ENCODE data around the gene ILRUN. TPM values are rescaled to one million over a fixed set of nuclear protein-coding genes. Genes with fewer than 3 reads are reported as not detected.
"Not testable (repeated sequence)": the region's sequence is repeated elsewhere in the genome, so short reads cannot be mapped to it uniquely, and the experiment has no call there.

Gene ILRUN
- polyA plus RNA-seq, result 54.2 to 64.1 TPM (median 56.4 TPM) in 3 replicates
- polyA plus RNA-seq (2011; ENCODE audit: low read depth), result 50.2 TPM
- polyA plus RNA-seq (2011; cell fraction: cytosol; rRNA removed), result 58.2 and 69.3 TPM in 2 replicates
- 46.2 and 48.6 TPM in 2 replicates for polyA plus RNA-seq (2011; cell fraction: nucleus; rRNA removed)
- 65.0 and 69.0 TPM in 2 replicates for polyA plus RNA-seq (2012; ENCODE audit: low replicate concordance)
- 85.9 to 97.5 TPM (median 87.4 TPM) in 3 replicates for polyA minus RNA-seq
- polyA minus RNA-seq (2011; cell fraction: cytosol; rRNA and poly(A)+ RNA removed), result 59.7 TPM
- 27.5 and 48.1 TPM in 2 replicates for polyA minus RNA-seq (2011; cell fraction: nucleus; rRNA and poly(A)+ RNA removed)

GRCh38 chr6:34696739-34697543 lies at the start of gene ILRUN:
Gene ILRUN (minus strand): TSS chr6:34696767. CDS start chr6:34696603, 164 bp downstream.
- H3K9ac ChIP-seq (ENCODE audit: control insufficient read depth, extremely low read depth, insufficient read depth, low read length), result peak within 1 kb of the TSS; percentile 95
- peak within 1 kb of the TSS; percentile 87 for H3K4me2 ChIP-seq (ENCODE audit: control insufficient read depth, extremely low read depth, insufficient read depth, low read depth, low read length)
- peaks cover 13% of the 10 kb centered on the region for H3K4me1 ChIP-seq (ENCODE audit: control insufficient read depth, extremely low read depth, insufficient read depth, low read length)
- H3K36me3 ChIP-seq (ENCODE audit: control insufficient read depth in 2 of 2, extremely low read depth in 1 of 2, insufficient read depth in 2 of 2, low read length in 2 of 2), result no peaks in the 10 kb centered on the region
- H3K27me3 ChIP-seq (ENCODE audit: control insufficient read depth, extremely low read depth, insufficient read depth, low read length), result no peaks in the 10 kb centered on the region
- peak within 1 kb of the TSS; percentile 95 to 99 (median 95) for H3K4me3 ChIP-seq (ENCODE audit: control insufficient read depth in 2 of 3, extremely low read depth in 1 of 3, insufficient read depth in 2 of 3, low read depth in 1 of 3, low read length in 3 of 3)
- H3K79me2 ChIP-seq (ENCODE audit: control insufficient read depth, insufficient read depth, low read length), result peaks cover 46% of the 10 kb centered on the region
- TF ChIP-seq CTCF (optimal IDR thresholded peaks at IDR 0.05 in 1 of 3, IDR thresholded peaks at IDR 0.05 in 1 of 3, conservative IDR thresholded peaks at IDR 0.05 in 1 of 3; ENCODE audit: extremely low read depth in 1 of 3, insufficient read depth in 2 of 3, low read length in 3 of 3) (no peak), EZH2 (IDR thresholded peaks at IDR 0.05; ENCODE audit: low read length) (no peak)
- DNase-seq (ENCODE audit: low read depth, low spot score), result peak; percentile 57
- H3K9me3 ChIP-seq (ENCODE audit: control insufficient read depth, low read depth, low read length), result no peaks in the 10 kb centered on the region
- H4K20me1 ChIP-seq (ENCODE audit: control insufficient read depth, extremely low read depth, insufficient read depth, low read length), result peaks cover 2% of the 10 kb centered on the region
- no peaks in the 10 kb centered on the region for H3K9me1 ChIP-seq (ENCODE audit: control insufficient read depth, extremely low read depth, insufficient read depth, low read length)
- H2AFZ ChIP-seq (ENCODE audit: control insufficient read depth, low read length), result peak within 1 kb of the TSS; percentile 86
- dilution Hi-C loops (cut with MboI; ENCODE audit: extremely low pct_ligation_motif_present, low sequenced_read_pairs), result no loop called here
- peak within 1 kb of the TSS; percentile 91 for H3K27ac ChIP-seq (ENCODE audit: control insufficient read depth, insufficient read depth, low read length)
- no peak for FAIRE-seq

DNA sequence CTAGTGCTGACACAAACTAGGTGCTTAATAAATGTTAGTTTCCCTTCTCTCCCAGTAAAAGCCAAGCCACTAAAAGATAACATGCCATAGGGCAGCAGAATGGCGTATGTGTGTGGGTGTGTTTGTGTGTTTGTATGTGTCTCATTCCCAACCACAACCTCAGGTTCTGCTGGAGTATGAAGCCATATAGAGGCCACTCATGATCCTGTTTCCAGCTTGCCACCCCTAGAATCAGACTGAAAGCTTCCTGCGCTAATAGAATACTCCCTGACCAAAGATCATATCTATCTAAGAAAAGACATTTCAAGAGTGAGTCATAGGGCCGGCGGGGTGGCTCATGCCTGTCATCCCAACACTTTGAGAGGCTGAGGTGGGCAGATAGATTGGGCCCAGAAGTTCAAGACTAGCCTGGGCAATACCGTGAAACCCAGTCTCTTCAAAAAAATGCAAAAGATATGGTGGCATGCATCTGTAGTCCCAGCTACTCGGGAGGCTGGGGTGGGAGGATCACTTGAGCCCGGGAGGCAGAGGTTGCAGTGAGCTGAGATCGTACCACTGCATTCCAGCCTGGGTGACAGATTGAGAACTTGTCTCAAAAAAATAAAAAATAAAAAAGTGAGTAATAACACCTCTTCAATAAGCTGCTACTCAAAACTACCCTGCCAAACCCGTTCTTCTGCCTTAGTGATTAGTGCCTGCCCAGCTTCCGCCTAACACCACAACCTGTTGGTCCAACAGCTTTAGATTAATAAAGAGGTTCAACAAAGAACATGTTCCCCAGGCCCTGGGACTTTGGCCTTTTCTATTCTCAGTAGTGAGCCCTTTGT lies 48.9 kb upstream of the ILRUN start:
- H3K27me3 ChIP-seq (ENCODE audit: control insufficient read depth, extremely low read depth, insufficient read depth, low read length), result no peaks in the 10 kb centered on the region
- H3K9me3 ChIP-seq (ENCODE audit: control insufficient read depth, low read depth, low read length), result no peaks in the 10 kb centered on the region
- peak overlapping the region in 1 of 3 experiments; percentile 54 for H3K4me3 ChIP-seq (ENCODE audit: control insufficient read depth in 2 of 3, extremely low read depth in 1 of 3, insufficient read depth in 2 of 3, low read depth in 1 of 3, low read length in 3 of 3)
- FAIRE-seq, result peak; percentile 83
- H3K4me1 ChIP-seq (ENCODE audit: control insufficient read depth, extremely low read depth, insufficient read depth, low read length), result peaks cover 23% of the 10 kb centered on the region
- dilution Hi-C loops (cut with MboI; ENCODE audit: extremely low pct_ligation_motif_present, low sequenced_read_pairs), result no loop called here
- H2AFZ ChIP-seq (ENCODE audit: control insufficient read depth, low read length), result peak overlapping the region; percentile 67
- peak overlapping the region; percentile 73 for H3K4me2 ChIP-seq (ENCODE audit: control insufficient read depth, extremely low read depth, insufficient read depth, low read depth, low read length)
- H3K36me3 ChIP-seq (ENCODE audit: control insufficient read depth in 2 of 2, extremely low read depth in 1 of 2, insufficient read depth in 2 of 2, low read length in 2 of 2), result no peaks in the 10 kb centered on the region
- TF ChIP-seq EZH2 (IDR thresholded peaks at IDR 0.05; ENCODE audit: low read length) (no peak), CTCF (optimal IDR thresholded peaks at IDR 0.05 in 1 of 3, IDR thresholded peaks at IDR 0.05 in 1 of 3, conservative IDR thresholded peaks at IDR 0.05 in 1 of 3; ENCODE audit: extremely low read depth in 1 of 3, insufficient read depth in 2 of 3, low read length in 3 of 3) (no peak)
- H4K20me1 ChIP-seq (ENCODE audit: control insufficient read depth, extremely low read depth, insufficient read depth, low read length), result no peaks in the 10 kb centered on the region
- peak overlapping the region; percentile 53 for H3K9ac ChIP-seq (ENCODE audit: control insufficient read depth, extremely low read depth, insufficient read depth, low read length)
- H3K9me1 ChIP-seq (ENCODE audit: control insufficient read depth, extremely low read depth, insufficient read depth, low read length), result no peaks in the 10 kb centered on the region
- DNase-seq (ENCODE audit: low read depth, low spot score), result peak; percentile 57
- no peaks in the 10 kb centered on the region for H3K79me2 ChIP-seq (ENCODE audit: control insufficient read depth, insufficient read depth, low read length)
- peak overlapping the region; percentile 65 for H3K27ac ChIP-seq (ENCODE audit: control insufficient read depth, insufficient read depth, low read length)

DNA sequence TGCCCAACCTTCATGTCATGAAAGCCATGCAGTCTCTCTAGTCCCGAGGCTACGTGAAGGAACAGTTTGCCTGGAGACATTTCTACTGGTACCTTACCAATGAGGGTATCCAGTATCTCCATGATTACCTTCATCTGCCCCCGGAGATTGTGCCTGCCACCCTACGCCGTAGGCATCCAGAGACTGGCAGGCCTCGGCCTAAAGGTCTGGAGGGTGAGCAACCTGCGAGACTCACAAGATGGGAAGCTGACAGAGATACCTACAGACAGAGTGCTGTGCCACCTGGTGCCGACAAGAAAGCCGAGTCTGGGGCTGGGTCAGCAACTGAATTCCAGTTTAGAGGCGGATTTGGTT lies 47.7 kb upstream of the ILRUN start:
- peak overlapping the region; percentile 65 for H3K27ac ChIP-seq (ENCODE audit: control insufficient read depth, insufficient read depth, low read length)
- H3K9ac ChIP-seq (ENCODE audit: control insufficient read depth, extremely low read depth, insufficient read depth, low read length); FAIRE-seq; H3K79me2 ChIP-seq (ENCODE audit: control insufficient read depth, insufficient read depth, low read length); DNase-seq (ENCODE audit: low read depth, low spot score); H4K20me1 ChIP-seq (ENCODE audit: control insufficient read depth, extremely low read depth, insufficient read depth, low read length); H2AFZ ChIP-seq (ENCODE audit: control insufficient read depth, low read length); H3K4me2 ChIP-seq (ENCODE audit: control insufficient read depth, extremely low read depth, insufficient read depth, low read depth, low read length); H3K27me3 ChIP-seq (ENCODE audit: control insufficient read depth, extremely low read depth, insufficient read depth, low read length); H3K9me1 ChIP-seq (ENCODE audit: control insufficient read depth, extremely low read depth, insufficient read depth, low read length); H3K4me3 ChIP-seq (ENCODE audit: control insufficient read depth in 2 of 3, extremely low read depth in 1 of 3, insufficient read depth in 2 of 3, low read depth in 1 of 3, low read length in 3 of 3); H3K9me3 ChIP-seq (ENCODE audit: control insufficient read depth, low read depth, low read length); dilution Hi-C loops (cut with MboI; ENCODE audit: extremely low pct_ligation_motif_present, low sequenced_read_pairs); H3K36me3 ChIP-seq (ENCODE audit: control insufficient read depth in 2 of 2, extremely low read depth in 1 of 2, insufficient read depth in 2 of 2, low read length in 2 of 2): not testable (repeated sequence)
- H3K4me1 ChIP-seq (ENCODE audit: control insufficient read depth, extremely low read depth, insufficient read depth, low read length), result peaks cover 31% of the 10 kb centered on the region
